ENCODE results near the gene PCBP3. TPM values are rescaled to one million over a fixed set of nuclear protein-coding genes. Genes with fewer than 3 reads are reported as not detected.

Gene PCBP3
- polyA plus RNA-seq, 1 donor from 2014 or later, result 1.7 TPM

- H3K27ac ChIP-seq (ENCODE audit: low read length), result no peak overlapping the region
- no peaks in the 10 kb centered on the region for H3F3A ChIP-seq (ENCODE audit: insufficient read depth, low read length, poor library complexity, severe bottlenecking)
- H3K9me3 ChIP-seq (ENCODE audit: low read length), result no peaks in the 10 kb centered on the region
Observed at GRCh38 chr21:45957981-45958600, 314.6 kb downstream of the PCBP3 start.

GRCh38 chr21:45959182-45959581 lies 315.7 kb downstream of the PCBP3 start:
- Histone ChIP-seq H3K36me3 (ENCODE audit: insufficient read depth, low read length) (no peaks in the 10 kb centered on the region), H4K20me1 (ENCODE audit: insufficient read depth) (no peaks in the 10 kb centered on the region), H3K4me2 (ENCODE audit: low read length) (no peak overlapping the region), H3K79me2 (replicated peaks; ENCODE audit: insufficient read depth, low read length) (no peaks in the 10 kb centered on the region), H3K27ac (ENCODE audit: low read length) (no peak overlapping the region), H3K9me2 (ENCODE audit: insufficient read depth, low read length) (no peaks in the 10 kb centered on the region), H3K27me3 (ENCODE audit: insufficient read depth, low read depth, low read length) (no peaks in the 10 kb centered on the region), H3K9me3 (ENCODE audit: low read length) (no peaks in the 10 kb centered on the region), H3F3A (ENCODE audit: insufficient read depth, low read length, poor library complexity, severe bottlenecking) (no peaks in the 10 kb centered on the region), H2AFZ (ENCODE audit: low read depth, low read length) (no peak overlapping the region), H3K4me3 (ENCODE audit: low read length) (no peak overlapping the region), H3K9ac (ENCODE audit: low read length) (no peak overlapping the region)
- TF ChIP-seq EP300 (conservative IDR thresholded peaks at IDR 0.05; ENCODE audit: poor library complexity, severe bottlenecking) (no peak), RAD21 (conservative IDR thresholded peaks at IDR 0.05) (no peak), TAF1 (IDR thresholded peaks at IDR 0.05; ENCODE audit: low read depth) (no peak), POLR2AphosphoS5 (IDR thresholded peaks at IDR 0.05) (no peak), REST (IDR thresholded peaks at IDR 0.05; ENCODE audit: borderline replicate concordance) (no peak), EZH2 (IDR thresholded peaks at IDR 0.05; ENCODE audit: borderline replicate concordance, insufficient read depth, low read length, poor library complexity, severe bottlenecking) (no peak), SMC3 (conservative IDR thresholded peaks at IDR 0.05; ENCODE audit: poor library complexity) (no peak), MXI1 (conservative IDR thresholded peaks at IDR 0.05; ENCODE audit: poor library complexity, severe bottlenecking) (no peak)

More at GRCh38 chr21:45957981-45958600, 314.6 kb downstream of the PCBP3 start:
- H3K9me2 ChIP-seq (ENCODE audit: insufficient read depth, low read length), result no peaks in the 10 kb centered on the region
- no peaks in the 10 kb centered on the region for H3K36me3 ChIP-seq (ENCODE audit: insufficient read depth, low read length)
- H3K9ac ChIP-seq (ENCODE audit: low read length), result no peak overlapping the region
- no peaks in the 10 kb centered on the region for H3K79me2 ChIP-seq (replicated peaks; ENCODE audit: insufficient read depth, low read length)
- H4K20me1 ChIP-seq (ENCODE audit: insufficient read depth), result no peaks in the 10 kb centered on the region
- no peak overlapping the region for H3K4me2 ChIP-seq (ENCODE audit: low read length)
- TF ChIP-seq REST (IDR thresholded peaks at IDR 0.05; ENCODE audit: borderline replicate concordance) (no peak), MXI1 (conservative IDR thresholded peaks at IDR 0.05; ENCODE audit: poor library complexity, severe bottlenecking) (no peak), RAD21 (conservative IDR thresholded peaks at IDR 0.05) (no peak)
- no peaks in the 10 kb centered on the region for H3K27me3 ChIP-seq (ENCODE audit: insufficient read depth, low read depth, low read length)
- H2AFZ ChIP-seq (ENCODE audit: low read depth, low read length), result no peak overlapping the region
- no peak overlapping the region for H3K4me3 ChIP-seq (ENCODE audit: low read length)

Measured in neural cell (in vitro differentiated cells).